DMS114 treated with DMSO at 0.1 percent for 48 hours (cell line): ENCODE results near the gene CD84.
"Not testable (repeated sequence)": the region's sequence is repeated elsewhere in the genome, so short reads cannot be mapped to it uniquely, and the experiment has no call there.

Source experiments
- DNase-seq: peaks from one replicate; lab custom pipeline; 2025; ENCODE audit not compliant: unreplicated experiment; lab: John Stamatoyannopoulos, UW

Gene CD84

GRCh38 chr1:160610569-160611242 is 31.4 kb upstream of the CD84 start:
- no peak for DNase-seq

- DNase-seq: no peak
Measured at GRCh38 chr1:160608941-160609340, 29.6 kb upstream of the CD84 start.

- DNase-seq: no peak
Measured at GRCh38 chr1:160608514-160608913, 29.2 kb upstream of the CD84 start.

- DNase-seq: no peak
Measured at GRCh38 chr1:160608057-160608456, 28.8 kb upstream of the CD84 start.

GRCh38 chr1:160607672-160608032 is 28.4 kb upstream of the CD84 start:
- no peak for DNase-seq

GRCh38 chr1:160607011-160607671 is 27.8 kb upstream of the CD84 start:
- DNase-seq: peak; percentile 80

GRCh38 chr1:160606611-160607010 is 27.3 kb upstream of the CD84 start:
- no peak for DNase-seq

- DNase-seq: no peak
Measured at GRCh38 chr1:160605792-160606479, 26.6 kb upstream of the CD84 start.

GRCh38 chr1:160605205-160605604 is 25.9 kb upstream of the CD84 start:
- DNase-seq: no peak

- DNase-seq: no peak
Measured at GRCh38 chr1:160597705-160598104, 18.4 kb upstream of the CD84 start.

GRCh38 chr1:160597051-160597450 is 17.8 kb upstream of the CD84 start:
- DNase-seq: no peak

- DNase-seq: no peak
Measured at GRCh38 chr1:160590488-160590887, 11.2 kb upstream of the CD84 start.

- DNase-seq: no peak
Measured at GRCh38 chr1:160588468-160588867, 9.2 kb upstream of the CD84 start.

GRCh38 chr1:160584784-160585183 is 5.5 kb upstream of the CD84 start:
- DNase-seq: no peak

GRCh38 chr1:160582976-160583375 is 3.7 kb upstream of the CD84 start:
- not testable (repeated sequence) for DNase-seq

- no peak for DNase-seq
Measured at GRCh38 chr1:160581961-160582360, 2.7 kb upstream of the CD84 start.

- DNase-seq: no peak
Measured at GRCh38 chr1:160580221-160580812, 1.0 kb upstream of the CD84 start.

- DNase-seq: no peak
Measured at GRCh38 chr1:160578525-160579191, 638 bp downstream of the CD84 start.

GRCh38 chr1:160578175-160578524 is 1.1 kb downstream of the CD84 start:
- DNase-seq: no peak

GRCh38 chr1:160577671-160578070 is 1.6 kb downstream of the CD84 start:
- no peak for DNase-seq

GRCh38 chr1:160576884-160577283 is 2.4 kb downstream of the CD84 start:
- no peak for DNase-seq

GRCh38 chr1:160576390-160576789 is 2.9 kb downstream of the CD84 start:
- no peak for DNase-seq
